GM19397 (cell line): ENCODE data around the gene BRI3.

Experiments
- ATAC-seq: cut with Tn5 transposase; IDR thresholded peaks from one replicate; pipeline ENCODE4 v1.9.1; 2021; ENCODE audit warnings: mild to moderate bottlenecking, moderate library complexity; ENCODE audit not compliant: unreplicated experiment

The BRI3 gene, protein sequence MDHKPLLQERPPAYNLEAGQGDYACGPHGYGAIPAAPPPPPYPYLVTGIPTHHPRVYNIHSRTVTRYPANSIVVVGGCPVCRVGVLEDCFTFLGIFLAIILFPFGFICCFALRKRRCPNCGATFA

DNA sequence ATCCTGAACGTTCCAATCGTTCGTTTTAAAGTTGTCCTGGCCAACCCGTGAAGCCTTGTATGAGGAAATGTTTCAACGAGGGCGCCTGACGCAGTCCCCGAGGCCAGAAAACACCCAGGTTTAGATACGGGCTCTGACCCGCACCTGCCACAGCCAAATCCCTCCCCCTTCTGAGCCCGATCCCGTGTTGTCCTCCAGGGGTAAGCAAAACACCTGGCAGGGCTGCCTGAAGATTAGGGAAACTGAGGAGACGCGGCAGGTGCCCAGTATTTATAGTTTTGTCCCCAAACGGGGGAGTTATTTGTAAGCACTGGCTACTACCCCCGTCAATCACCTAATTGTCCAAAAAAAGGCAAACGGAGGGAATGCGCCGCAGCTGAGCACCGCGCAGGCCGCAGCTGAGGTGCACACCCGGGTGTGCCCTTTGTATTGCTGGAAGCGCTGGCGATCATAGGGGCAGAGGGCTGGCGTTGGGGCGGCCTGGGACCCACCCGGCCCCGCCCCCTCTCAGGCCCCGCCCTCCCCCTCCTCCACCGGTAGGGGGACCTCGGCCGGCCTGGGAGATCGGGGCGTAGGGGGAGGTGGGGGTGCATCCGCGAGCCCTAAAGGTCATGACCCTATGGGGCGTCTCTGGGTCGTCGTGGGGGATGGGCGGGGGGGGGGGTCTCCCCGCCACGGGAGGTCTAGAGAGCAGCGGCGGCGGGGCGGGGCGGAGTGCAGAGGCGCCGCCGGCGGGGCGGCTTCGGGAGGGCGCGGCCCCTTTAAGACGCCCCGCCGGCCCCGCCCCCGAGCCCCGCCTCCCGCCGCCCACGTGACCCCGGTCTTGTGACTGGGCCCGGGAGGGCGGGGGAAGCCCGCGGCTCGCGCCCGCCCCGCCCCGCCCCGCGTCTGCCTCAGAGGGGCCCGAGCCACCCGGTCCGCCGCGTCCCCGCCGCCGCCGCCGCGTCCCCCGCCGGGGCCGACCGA, at the start of gene BRI3:
BRI3 (plus strand) TSS at position 896 of the 966 bp plus-strand sequence. CDS start 110 bp downstream, outside the sequence.
- peak; percentile 71 for ATAC-seq

DNA sequence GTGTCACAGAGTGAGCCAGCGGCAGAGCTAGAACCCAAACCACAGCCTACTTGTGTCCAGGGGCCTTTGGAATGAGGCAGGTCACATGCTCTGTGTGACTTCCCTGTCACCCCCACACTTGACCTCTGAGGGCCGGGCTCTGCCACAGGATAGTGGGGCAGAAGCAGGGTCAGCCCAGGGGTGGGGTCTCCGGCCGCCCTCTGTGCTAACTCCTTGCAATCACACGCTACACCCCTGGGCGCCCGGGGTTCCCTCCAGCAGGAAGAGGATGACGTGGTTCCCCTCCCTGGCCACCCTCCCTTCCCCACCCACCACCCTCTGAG, 49.3 kb upstream of the BRI3 start:
- no peak for ATAC-seq

DNA sequence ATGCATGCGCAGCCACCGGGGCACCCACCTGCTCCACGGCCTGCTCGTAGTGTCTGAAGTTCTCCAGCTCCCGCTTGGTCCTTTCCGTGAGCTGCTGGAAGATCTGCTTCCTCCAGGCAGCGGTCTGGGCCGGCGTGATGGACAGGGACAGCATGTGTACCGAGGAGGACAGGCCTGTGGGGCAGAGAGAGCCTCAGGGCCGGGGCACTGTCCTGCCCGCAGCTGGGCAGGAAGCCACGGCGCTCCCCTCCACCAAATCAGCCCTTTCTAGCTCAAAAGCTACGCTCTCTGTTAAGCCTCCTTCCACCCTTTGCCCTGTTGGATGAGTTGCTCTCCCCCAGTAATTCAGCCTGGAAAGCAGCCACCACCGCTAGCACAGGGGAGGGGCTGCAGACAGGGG, 48.7 kb upstream of the BRI3 start:
- no peak for ATAC-seq

DNA sequence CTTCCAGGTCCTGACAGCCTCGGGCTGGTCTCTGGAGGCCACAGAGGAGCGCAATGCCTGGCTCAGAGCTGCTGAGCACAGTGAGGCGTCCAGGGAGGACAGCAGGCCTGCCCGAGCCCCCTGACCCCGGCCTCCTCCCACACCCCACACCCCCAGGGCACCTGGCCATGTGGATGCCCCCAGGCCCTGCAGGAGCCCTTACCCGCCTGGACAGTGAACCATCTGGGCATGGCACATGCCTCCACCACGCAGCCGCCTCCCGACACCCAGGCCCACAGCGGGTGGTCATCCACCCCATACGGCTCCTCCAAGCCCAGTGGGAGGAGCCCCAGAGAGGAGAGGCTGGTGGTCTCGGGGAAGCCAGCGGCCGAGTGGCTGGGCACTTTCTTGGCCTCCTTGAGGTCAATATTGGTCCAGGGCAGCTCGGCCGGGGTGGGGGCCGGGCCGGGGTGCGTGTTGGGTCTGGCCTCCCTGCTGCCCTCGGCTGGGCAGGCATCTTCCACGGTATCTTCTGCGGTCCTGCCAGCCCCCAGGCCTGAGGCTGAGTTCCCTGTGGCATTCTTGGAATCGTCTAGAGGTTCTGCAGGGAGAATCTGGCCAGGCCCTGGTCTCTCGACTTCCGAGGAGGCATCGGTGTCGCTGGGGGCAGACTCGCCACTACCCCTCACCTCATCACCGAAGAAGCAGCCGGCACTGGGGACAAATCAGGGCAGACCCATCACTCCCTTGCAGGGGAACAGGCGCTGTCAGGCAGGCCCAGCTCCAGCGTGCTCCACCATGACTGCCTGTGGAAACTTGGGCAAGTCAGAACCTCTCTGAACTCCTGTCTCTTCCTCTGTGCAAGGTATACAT, 48.0 kb upstream of the BRI3 start:
- no peak for ATAC-seq

DNA sequence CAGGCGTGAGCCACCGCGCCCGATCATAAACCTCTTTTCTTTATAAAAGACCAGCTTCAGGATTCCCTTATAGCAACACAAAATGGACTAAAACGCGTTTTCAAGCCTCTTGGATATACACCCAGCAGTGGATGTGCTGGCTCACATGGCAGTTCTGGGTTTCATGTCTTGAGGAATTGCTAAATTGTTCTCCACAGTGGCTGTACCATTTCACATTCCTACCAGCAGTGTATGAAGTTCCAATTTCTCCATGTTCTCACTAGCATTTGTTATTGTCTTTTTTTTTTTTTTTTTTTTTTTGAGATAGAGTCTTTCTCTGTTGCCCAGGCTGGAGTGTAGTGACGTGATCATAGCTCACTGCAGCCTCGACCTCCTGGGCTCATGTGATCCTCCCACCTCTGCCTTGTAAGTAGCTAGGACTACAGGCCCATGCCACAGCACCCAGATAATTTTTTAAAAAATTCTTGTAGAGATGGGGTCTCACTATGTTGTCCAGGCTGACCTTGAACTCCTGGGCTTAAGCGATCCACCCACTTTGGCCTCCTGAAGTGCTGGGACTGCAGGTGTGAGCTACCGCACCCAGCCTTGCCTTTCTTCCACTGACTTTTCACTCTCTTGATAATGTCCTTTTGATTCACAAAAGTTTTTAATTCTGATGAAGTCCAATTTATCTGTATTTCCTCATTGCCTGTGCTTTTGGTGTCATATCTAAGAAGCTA, 46.9 kb upstream of the BRI3 start:
- ATAC-seq, result no peak

DNA sequence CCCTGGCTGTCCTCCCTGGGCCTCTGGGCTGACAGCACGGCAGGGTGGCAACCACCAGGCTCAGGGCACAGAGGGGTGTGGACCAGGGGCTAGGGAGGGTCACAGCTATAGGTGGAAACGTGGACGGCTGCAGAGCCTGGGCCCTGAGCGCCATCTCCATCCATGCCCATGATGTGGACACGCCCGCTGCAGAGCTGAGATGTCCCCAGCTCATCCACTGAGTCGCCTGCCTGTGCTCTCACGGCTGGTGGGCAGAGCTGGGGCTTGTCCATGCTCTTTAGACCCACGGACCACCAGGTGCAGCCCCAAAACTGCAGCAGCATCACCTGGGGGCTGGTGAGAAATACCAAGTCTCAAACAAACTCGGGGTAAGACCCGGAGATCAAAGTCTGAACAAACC, 45.6 kb upstream of the BRI3 start:
- no peak for ATAC-seq

DNA sequence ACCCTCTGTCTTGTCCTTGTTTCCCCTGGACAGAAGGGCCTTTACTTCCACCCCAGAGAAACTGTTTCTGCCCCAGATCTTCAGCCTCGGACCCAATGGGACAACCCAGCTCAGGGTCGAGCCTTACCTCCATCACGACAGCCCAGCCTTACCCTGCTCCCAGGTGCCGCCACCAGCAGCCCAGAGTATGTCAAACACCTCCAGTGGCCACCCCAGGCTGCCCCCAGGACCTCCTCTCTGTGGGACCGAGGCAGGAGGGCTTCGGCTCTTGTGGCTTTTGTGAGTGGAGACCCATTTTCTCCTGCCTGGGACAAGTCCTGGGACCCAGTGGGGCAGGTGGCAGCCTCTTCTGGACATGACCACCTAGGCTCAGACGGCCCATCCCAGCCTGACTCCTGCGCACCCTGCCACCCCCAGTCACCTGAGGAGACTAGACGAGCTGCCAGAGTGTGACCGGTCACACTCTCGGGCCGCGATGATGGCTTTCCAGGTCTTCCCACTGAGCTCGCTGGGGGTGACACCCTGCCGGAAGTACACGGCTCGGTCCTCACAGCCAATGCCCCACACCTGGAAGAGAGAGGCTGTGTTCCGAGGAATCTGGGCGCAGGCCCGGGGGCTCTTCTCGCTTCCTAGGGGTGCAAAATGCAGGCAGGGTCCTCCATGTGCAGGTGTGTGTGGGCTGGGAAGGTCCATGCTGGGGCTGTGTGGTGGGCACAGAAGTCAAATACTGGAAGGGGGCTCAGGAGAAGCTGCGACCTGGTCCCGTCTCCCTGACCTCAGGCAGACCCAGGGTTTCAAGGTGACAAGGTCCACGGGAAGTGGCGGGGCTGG, 44.9 kb upstream of the BRI3 start:
- ATAC-seq, result no peak

DNA sequence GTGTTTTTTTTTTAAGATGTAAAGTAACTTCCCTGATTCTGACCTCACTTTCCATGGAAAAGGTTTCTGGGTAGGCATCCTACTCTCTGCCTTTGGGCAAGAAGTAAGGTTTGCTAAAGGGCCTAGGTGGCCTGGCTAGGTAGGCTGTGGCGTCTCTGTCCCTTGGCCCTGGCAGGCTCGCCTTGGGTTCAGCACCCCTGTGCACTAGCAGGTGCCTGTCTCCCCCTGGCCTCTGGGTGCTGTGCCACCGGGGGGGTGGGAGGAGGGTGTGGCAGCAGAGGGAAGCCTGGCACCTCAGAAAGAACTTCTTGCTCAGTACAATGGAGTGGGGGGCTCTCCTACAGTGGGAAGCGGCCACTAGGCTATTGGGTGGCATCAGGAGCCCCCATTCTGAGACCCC, 43.4 kb upstream of the BRI3 start:
- no peak for ATAC-seq

DNA sequence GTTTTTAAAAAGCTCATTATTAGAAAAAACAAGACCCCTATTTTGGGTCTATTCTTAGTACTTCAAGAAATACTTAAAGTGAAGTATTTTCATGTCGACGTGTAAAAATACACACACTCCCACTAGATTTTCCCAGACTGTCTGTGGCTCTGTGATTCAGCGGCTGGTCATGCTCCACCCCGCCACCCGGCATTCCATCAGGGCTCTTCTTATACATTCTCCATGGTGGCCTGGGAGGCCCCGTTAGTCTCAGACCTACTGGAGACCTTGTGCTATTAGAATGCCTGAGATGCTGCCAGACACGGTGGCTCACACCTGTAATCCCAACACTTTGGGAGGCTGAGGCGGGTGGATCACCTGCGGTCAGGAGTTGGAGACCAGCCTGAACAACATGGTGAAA, 42.5 kb upstream of the BRI3 start:
- ATAC-seq, result no peak

DNA sequence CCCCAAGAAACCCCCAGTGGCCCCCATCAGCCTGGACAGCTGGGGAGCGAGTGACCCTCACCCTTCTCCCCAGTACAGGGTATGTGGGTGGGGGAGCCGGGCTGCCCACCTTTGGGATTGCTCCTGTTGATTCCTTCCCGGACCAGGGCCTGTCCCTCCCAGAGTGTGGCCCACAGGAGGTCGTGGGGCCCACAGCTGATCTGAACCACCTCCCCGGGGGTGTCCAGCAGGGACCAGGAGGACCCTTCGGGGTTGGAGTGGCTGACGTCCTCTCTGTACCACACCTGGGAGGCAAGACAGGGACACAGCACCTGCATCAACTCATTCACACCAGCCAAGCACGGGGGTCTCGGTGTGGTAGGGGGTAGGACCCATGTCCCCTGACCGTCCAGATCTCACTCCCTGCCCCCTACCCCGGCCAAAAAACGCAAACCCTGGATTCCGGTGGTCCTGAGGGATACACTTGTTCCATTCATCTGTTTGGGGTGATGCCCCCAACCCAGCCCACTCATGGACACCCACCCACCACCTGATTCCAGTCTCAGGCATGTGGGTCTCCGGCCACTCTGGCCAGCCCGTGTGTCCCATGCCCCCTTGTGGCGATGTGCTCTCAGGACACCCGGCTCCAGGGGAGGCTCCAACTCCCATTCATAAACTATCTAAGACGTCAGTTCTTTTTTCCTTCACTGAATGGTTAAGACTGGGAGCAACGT, 40.4 kb upstream of the BRI3 start:
- ATAC-seq, result no peak

DNA sequence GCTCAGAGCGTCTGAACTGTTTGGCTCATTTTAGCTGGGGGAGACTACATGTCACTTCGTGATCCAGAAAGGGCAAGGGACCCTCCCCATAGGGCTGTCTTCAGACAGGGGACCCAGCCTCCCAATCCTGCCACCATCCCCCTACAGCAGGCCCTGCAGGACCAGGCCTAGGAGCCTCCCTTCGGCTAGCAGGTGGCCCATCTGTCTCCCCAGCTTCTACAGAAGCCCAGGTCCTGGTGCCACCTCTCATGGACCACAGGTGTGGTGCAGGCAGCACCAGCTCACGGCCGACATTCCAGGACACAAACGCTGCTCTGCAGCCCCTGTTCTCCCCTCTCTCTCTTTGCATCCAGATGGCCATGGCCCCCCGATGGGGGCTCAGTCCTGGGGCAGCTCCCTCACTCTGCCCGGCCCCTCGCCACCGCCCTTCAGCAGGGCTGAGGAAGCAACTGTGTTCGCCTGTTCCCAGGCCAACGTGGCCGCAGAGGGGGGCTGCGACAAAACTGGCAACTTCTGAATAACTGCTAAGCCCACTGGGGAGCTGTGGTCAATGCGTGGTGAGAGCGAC, 39.7 kb upstream of the BRI3 start:
- ATAC-seq, result no peak

DNA sequence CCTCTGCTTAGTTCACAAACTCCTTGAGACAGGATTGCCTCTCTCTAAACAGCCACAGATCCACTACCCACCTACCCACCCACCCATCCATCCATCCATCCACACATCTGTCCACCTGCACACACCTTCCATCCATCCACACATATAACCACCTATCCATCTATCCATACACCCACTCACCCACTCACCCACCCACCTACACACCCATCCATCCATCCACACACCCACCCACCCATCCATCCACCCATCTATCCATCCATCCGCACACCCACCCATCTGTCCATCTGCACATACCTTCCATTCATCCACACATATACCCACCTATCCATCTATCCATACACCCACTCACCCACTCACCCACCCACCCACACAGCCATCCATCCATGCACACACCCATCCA, 39.1 kb upstream of the BRI3 start:
- no peak for ATAC-seq

DNA sequence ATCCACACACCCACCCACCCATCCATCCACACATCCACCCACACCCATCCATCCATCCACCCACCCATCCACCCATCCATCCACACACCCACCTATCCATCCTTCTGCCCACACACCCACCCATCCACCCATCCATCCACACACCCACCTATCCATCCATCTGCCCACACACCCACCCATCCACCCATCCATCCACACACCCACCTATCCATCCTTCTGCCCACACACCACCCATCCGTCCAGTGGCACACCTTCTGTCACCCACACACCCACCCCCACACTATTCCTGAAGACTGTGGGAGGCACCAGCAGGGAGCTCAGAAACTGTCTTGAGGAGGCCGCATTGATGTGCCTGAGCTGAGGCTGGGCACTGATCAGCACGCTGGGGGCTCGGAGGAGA, 38.6 kb upstream of the BRI3 start:
- no peak for ATAC-seq

DNA sequence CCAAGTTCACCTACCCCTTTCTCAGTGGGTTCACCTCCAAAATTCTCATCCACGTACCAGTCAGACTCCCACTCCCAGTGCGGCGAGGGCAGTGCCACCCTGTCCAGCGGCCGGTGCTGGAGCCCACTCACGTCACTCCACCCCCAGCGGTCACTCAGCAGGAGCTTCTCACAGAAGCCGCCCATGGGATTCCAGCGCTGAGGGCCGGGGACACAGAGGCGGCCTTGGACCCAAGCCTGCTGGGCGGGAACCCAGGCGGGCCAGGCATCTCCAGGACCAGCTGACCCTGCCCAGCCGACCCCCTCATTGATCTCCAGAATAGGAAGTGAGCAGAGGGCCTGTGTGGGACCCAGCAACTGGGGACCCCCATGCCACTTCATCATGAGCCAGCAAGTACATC, 36.6 kb upstream of the BRI3 start:
- ATAC-seq, result no peak

DNA sequence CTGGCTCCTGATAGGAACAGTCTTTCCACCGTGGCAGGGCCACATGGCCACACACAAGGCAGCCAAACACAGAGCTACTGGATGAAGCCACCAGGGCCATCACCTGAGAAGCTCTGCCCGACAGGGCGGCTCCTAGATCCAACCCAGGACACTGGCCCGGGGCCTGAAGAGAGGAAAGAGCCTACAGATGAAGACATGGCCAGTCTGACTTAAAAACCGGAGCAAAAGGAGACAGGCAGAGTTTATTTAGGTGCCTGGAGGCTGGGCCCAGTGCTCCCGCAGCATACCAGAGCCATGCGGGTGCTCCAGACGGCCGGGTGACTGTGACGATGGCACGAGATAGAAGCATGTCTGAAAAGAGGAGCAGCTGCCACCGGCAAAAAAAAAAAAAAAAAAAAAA, 33.3 kb upstream of the BRI3 start:
- no peak for ATAC-seq

DNA sequence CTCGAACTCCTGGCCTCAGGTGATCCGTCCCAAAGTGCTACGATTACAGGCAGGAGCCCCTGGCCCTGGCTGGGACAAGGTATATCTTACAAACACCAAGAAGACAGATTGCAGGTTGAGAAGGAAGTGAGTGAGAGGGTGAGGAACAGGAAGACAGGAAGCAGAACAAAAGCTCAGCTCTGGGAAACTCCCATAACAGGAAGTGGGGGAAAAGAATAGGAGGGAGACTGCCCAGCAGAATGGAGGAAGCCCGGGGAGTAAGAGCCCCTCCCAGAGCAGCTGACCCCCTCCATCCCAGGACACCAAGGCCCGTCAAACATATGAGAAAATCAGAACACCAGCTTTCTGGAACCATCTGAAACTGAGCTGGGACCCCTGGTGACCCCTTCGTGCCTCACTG, 32.4 kb upstream of the BRI3 start:
- ATAC-seq, result no peak

DNA sequence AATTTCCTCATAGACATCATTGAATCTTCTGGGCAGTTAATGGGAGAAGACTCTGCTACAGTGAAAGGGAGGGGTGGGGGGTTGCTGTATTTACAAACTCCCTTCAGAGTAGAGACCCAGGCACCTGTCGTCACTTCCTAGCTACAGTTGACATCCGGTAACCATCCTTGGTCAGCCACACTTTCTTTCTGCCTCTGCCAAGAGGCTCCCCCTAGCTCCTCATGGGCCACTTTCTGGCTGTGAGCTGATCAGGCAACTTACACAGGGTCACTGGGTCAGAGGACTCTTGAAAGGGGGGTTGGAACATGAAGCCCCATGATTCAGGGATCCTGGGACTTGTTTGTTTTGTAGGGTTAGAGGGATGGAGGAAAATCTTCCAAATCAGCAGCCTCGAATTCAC, 30.7 kb upstream of the BRI3 start:
- no peak for ATAC-seq

DNA sequence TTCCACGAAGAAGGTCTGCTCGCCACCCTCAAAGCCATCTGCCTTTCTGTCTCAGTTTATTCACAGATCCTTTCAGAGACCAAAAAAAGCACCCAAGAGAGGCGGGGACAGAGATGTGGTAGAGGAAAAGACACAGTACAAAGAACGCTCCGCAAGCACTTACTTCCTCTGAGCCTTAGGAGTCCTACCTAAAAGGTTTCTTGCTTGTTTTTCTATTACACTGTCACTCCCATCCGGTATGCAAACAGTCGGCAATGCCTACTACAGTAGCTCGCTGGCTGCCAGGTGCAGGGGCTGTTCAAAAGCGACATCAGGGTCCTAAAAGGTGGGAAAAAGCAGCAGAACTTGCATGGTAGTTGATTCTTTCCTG, 30.3 kb upstream of the BRI3 start:
- ATAC-seq, result peak; percentile 7
